Activated CD4-positive, alpha-beta T cell treated with anti-CD3 and anti-CD28 coated beads for 24 hours (primary cell): ENCODE data around the gene FGF14.
"Not testable (repeated sequence)": the region's sequence is repeated elsewhere in the genome, so short reads cannot be mapped to it uniquely, and the experiment has no call there.

Experiments
- DNase-seq, 2 donors: peaks; one replicate each; pipeline ENCODE4 v3.0.0-alpha.2; 2020; ENCODE audit warnings: low read depth in 2 of 2

Gene FGF14

GRCh38 chr13:102136735-102137296 lies 265.0 kb downstream of the FGF14 start:
- DNase-seq, result no peak

DNA sequence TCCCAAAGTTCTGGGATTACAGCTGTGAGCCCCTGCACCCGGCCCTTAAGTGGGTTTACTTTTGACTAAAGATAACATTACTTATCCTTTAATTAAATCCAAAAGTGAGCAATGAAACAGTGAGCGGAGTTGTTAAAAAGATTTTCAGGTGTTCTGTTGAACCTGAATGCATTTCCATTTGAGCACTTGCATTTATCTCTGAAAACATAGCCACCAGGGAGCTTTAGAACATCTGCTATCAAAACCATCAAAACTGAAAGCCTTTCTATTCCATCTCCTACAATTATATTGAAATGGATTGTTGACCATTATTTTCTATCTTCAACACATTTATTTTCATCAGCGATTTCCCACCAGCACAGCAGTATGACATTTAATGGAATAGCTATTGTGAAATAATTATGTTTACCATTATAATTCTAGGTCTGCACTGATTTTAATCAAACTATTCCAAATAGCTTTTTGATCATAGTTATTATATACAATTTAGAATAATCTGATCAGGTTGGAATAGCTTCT lies 269.0 kb downstream of the FGF14 start:
- DNase-seq, result no peak

DNA sequence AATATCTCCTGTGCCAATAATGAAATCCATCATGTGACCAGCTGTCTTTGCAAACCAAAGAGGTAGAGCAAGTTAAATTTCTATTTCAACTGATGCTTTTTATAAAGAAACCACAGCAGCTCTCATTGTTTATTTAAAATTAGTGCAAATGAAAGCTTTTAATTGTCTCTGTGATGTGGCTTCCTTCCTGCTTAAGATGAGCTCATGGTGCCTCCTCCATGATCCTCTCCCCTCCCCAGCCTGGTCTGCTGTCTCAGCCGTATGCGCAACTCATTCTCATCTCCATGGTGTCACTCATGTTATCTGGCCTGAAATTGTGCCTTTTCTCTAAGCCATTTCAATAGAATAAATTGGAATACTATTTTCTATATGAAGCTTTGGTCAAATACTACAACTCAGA lies 270.6 kb downstream of the FGF14 start:
- DNase-seq, result no peak

DNA sequence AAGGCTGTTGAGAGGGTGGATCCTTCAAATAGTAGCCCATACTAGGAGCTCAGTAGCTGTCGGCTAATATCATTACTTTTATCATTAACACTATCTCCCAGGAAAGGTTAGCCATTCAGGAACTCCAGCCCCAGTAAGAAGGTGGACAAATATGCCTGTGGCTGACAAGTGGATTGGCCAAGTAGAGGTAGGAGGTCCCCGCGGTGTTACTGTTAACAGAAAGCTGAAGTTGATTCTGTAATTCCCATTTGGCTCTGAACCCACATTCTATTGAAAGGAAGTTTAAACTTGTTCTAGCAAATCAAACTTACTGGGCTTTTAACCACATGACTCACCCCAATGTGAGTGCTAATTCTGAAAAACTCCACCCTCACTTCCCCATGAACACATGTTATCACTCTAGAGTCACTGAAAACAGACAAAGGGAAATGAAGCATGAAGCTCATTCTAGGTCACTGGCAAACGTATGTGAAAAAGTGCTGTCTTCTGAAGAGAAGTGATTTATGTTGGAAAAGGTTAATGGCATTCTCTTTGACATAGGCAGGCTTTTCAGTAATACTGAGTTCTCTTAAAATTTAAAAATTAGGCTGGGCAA lies 273.5 kb downstream of the FGF14 start:
- no peak for DNase-seq

DNA sequence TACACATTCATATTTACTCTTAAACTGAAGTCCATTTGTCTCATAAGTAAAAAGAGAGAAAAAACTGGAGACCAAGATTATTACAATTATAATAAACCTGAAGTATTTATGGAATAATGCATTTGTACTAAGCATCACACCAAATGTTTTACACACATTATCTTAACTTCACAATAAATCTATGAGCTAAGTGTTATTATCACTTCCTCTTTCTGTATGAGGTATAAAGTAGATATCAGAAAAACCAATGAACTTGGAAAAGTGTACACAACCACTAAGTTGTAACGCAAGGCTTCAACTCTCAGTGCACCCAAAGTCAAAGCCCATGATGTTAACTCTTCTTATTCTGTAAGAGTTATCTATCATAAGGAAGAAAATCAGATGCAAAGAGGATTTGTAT lies 274.7 kb downstream of the FGF14 start:
- DNase-seq, result no peak

GRCh38 chr13:102122147-102122546 lies 279.7 kb downstream of the FGF14 start:
- DNase-seq, result no peak

DNA sequence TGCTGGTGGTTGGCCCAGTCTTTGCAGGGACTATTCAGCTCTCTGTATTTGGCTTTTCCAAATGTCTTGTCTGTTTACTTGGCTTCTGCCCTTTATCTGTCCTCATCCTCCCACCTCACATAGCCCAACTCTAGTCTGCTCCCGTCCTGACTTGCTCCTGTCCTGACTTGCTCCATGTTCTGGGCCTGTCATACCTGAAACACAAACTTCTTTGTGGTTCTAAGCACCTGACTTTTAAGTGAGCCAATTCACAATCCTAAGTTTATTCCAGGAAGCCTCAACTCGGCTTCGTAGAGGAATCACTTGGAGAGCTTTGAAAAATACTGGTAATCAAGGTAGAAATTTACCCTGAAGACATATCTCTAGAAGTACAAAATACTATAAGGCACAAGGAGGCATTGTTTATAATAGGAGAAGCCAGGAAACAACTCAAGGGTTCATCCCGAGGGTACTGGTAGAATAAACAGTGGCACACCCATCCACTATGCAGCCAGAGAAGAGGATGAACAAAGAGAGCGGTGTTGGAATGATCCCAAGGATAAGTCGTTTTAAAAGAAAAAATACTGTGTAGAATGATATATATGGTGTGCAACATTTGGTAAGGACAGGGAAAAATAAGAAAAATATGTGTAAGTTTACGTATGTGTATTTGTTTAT lies 284.5 kb downstream of the FGF14 start:
- DNase-seq, result no peak

DNA sequence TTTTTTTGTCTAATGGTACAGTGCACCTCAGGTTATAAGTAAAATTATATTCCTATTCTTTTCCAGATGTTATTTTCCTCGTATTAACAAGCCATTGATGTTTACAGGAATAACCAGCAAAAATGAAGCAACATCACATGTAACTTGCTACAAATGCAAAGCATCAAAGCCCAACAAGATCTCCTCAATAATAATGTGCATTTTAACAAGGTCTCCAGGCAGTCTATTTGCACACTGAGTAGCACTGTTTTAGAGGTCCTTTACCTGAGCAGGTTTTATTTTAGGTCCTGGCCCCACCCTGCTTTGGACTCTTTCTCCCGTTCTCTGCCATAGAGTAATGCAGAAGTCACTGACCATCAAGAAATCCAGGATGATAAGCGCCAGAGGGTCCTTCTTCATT lies 298.4 kb downstream of the FGF14 start:
- no peak for DNase-seq

- no peak for DNase-seq
Measured at GRCh38 chr13:102100234-102100633, 301.6 kb downstream of the FGF14 start.

- no peak for DNase-seq
Measured at GRCh38 chr13:102097708-102098107, 304.1 kb downstream of the FGF14 start.

- DNase-seq, result not testable (repeated sequence)
Measured at GRCh38 chr13:102093288-102093687, 308.6 kb downstream of the FGF14 start.

DNA sequence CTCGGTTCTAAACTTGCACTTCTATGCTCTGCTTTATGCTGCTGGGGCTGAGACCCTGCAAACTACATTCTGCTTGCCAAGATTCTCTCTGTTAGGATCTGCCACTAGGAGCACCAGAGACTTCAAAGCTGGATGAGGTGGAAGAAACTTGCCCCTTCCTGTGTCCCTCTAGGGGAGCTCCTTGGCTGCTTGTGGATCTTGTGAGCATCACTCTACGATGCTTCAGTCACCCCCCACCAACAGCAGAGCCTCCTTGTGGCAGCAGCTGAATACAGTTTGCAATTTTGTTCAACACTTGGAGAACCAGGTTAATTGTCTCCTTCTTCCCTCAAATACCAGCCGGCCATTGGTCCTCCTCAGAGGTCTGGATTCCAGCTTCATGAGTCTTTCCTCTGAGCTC lies 310.6 kb downstream of the FGF14 start:
- no peak for DNase-seq

GRCh38 chr13:102090532-102090931 lies 311.3 kb downstream of the FGF14 start:
- no peak for DNase-seq

- DNase-seq, result no peak
Measured at GRCh38 chr13:102089722-102090121, 312.1 kb downstream of the FGF14 start.

GRCh38 chr13:102089177-102089576 lies 312.7 kb downstream of the FGF14 start:
- DNase-seq, result no peak

DNA sequence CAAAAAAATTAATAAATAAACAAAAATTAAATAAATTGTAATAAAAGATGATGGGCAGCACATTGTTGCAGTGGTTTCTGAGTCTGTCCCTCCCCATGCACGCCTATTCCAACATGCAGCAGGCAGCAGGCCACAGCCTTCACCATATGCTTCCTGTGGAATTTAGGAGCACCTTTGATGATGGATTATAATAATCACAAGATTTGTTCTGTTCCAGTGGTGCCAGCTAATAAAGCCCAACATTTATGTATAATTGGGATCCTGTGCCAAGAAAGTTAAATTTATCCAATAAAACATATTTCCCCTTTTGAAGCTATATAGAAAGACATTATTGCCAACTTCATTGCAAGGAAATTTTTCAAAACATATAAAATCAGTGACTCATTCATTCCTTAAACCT lies 328.6 kb downstream of the FGF14 start:
- no peak for DNase-seq

DNA sequence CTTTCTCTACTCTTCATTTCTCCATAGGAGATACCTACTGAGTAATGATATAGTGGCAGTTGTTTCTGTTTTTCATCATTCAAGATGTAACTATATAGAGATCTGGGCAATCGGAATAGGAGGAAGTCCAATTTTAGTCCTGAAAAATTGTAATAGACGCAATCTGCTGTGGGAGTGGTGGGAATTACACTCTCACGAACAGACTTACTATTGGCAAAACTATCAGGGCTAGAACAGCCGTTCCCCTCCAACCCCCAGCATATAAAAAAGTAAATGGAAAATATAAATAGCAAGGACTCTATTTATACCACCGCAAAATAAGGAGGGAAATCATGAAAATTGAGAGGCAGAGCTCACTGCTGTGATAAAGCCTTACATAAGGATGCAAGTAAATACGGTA lies 330.1 kb downstream of the FGF14 start:
- no peak for DNase-seq

DNA sequence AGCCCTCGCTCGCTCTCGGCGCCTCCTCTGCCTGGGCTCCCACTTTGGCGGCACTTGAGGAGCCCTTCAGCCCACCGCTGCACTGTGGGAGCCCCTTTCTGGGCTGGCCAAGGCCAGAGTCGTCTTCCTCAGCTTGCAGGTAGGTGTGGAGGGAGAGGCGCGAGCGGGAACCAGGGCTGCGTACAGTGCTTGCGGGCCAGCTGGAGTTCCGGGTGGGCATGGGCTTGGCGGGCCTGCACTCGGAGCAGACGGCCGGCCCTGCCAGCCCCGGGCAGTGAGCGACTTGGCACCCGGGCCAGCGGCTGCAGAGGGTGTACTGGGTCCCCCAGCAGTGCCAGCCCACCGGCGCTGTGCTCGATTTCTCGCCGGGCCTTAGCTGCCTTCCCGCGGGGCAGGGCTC lies 333.5 kb downstream of the FGF14 start:
- DNase-seq, result not testable (repeated sequence)

DNA sequence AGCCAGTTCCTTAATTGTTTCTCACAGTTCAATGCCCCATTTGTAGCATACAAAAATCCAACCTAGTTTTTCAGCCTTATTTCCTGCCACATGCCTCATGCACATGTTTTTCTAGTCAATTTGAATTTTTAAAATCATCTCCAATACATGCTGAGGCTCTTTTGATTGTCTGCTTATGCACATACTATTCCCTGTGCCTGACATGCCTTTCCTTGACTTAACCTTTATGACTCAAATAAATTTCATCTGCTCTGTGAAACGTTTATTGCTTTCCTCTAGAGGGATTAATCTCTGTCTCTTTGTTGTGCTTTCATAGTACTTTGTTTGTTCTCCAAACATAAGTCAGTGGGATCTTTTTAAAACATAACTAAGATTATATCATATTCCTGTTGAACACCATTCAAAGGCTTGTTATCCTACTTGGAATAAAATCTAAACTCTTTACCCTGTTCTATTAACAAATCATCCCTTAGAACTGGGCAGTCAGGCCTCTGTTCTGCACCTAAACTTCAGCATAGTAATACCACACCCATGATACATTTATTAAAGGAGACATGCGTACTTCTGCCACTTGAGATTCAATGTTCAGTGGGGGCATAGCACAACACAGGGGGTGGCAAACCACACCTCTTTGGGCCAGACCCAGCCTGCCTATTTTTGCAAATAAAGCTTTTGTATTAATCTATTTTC lies 346.6 kb downstream of the FGF14 start:
- DNase-seq, result no peak

DNA sequence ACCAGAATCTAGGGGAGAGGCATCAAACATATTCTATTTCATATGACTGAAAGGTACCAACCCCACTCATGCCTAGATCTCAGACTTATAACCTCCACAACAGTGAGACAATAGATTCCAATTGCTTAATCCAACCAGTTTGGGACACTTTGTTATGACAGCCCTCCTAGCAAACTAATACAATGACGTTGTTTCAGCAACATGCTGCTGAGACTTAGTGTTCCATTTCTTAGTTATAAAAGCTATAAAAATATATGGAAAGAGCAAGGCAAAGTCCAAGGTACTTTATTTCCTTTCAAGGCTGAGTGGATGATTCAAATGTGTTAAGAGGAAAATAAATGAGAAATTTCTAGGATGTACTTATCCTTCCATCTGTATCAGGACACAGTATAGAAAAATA lies 352.0 kb downstream of the FGF14 start:
- DNase-seq, result no peak

GRCh38 chr13:102045731-102046130 lies 356.1 kb downstream of the FGF14 start:
- DNase-seq, result no peak

- DNase-seq, result no peak
Measured at GRCh38 chr13:102042746-102043145, 359.1 kb downstream of the FGF14 start.

GRCh38 chr13:102041544-102041943 lies 360.3 kb downstream of the FGF14 start:
- DNase-seq, result no peak
